Activated CD8-positive, alpha-beta memory T cell treated with anti-CD3 and anti-CD28 coated beads for 4 hours (primary cell): Measurements from ENCODE around the gene PHOX2A.

ENCODE experiments used
- DNase-seq, 2 donors: peaks; one replicate each; pipeline ENCODE4 v3.0.0-alpha.2; 2020; ENCODE audit warnings: low read depth in 2 of 2

PHOX2A gene

DNA sequence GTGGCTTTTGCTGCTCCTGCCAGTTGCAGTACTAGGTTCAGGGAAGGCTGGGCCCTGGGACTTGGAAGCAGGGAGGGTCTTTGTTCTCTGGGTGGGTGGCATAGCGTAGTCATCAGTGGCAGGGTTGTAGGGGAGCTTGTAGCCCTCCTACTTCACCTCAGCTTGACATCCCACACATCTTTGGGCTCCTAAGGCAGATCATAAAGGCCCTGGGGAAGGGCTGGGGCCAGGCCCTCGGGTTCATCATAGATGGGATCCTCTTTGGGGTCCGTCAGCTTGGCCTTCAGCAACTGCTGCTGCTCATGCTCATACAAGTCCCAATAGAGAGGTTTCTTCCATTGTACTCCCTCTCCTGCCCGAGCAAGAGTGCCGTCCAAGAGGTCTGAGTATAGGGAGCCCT lies 6.0 kb upstream of the PHOX2A start:
- DNase-seq = no peak

DNA sequence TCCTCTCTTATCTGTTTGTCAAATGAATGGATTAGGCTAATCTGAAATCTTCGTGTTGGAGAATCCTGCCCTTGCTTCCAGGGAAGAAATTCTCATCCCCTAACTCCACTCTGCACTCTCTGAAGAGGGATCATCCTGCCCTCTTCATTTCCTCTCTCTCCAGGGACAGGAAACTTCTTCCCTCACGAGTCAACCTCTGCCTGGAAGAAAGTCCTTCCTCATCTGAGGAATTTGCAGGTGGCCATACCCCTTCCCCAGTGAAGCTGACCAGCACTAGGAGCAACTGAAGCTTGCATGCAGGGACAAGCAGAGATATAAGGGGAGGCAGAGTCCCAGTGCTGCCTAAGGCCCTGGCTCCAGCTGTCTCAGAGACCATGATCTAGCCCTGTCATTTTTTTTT lies 3.6 kb upstream of the PHOX2A start:
- DNase-seq = no peak

GRCh38 chr11:72245263-72245816 lies 1.4 kb upstream of the PHOX2A start:
- no peak for DNase-seq

GRCh38 chr11:72244361-72245262 lies 636 bp upstream of the PHOX2A start:
- no peak for DNase-seq

DNA sequence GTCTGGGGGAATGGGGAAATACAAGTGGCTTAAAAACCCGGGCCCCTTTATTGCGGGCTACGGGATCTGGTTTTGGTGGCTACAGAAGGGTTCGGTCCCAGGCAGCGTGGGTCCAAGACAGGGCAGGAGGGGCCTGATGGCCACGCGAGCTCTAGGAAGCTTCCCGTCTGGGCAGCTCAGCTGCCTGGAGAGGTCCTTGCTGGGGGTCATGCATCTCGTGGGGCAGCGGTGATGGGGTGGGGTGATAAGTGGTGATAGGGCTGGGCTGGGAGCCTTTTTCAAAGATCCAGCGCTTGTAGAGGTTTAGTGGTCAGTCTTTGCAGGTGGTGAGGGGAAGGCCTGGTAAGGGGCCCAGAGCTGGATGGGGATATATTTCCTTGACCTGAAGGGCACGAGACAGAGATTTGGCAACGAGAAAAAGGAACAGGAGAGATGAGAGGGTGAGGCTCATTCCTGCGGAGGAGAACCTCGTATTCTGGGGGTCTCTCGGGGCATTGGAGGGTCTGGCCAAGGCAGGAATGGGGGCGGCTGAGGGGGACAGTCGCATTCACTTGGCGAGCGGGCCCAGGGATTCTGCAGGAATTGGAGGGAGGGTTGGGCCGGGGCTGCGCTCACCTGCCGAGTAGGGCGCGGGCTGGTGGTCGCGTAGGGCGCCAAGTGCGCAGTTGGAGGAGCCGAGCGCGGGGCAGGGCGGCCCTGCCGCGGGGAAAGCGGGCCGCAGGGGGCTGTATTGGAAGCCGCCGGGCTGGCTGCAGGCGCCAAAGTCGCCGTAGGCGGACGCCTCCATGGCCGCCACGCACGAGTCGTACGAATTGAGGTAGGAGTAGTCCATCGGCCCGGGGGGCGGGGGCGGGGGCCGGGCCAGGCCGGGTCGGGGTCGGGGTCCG lies 560 bp downstream of the PHOX2A start:
- DNase-seq = no peak

DNA sequence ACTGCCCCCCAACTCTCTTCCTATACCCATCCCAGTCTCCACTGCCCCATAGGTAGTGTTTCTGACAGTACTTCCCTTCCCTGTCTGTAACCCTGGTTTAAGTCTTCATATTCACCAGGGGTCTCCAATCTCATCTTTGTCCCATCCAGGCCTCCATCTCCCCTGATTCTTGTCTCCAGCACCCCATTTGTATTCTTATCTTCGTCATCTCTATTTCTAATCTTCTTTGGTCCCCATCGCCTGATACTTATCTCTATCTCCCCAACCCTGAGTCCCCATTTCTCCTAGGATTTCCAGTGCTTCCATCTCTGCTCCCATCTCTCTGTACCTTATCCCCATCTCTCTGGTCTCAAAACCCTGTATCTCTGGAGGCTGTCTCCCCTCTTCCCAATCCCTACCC lies 1.8 kb downstream of the PHOX2A start:
- no peak for DNase-seq

- DNase-seq = no peak
These were observed 2.6 kb downstream of the PHOX2A start for GRCh38 chr11:72241291-72241781.

DNA sequence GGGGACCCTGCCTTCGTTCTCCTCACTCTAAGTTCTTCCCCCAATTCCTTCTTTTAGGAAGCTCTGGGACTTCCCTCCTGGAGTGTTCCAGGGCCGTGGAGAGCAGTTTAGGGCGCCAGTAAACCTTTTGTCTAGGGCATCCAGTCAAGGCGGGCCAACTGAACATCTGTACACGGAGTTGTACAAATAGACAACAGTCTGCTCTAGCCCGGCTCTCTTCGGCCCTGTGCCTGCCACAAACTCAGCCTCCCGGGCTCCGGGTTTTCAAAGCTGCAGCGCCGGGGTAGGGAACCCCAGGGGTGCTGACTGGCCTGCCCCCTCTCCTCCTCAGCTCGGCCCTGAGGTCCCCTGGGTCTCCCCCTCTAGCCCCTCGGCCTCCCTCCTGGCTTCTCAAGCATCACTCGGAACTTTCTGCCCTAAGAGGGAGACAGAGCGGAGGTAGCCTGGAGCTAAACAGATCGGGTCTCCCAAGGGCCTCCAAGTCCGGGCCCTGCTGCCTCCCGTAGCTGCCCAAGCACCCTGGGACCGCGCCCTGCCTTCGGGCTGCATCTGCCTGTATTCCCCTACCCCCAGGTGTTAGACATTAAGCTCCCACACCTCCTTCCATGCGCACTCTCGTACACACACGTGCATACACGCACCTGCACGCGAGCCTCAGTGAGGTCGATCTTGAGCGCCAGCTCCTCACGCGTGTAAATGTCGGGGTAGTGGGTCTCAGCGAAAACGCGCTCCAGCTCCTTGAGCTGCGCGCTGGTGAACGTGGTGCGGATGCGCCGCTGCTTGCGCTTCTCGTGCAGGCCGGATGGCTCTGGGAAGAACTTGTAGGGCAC lies 3.3 kb downstream of the PHOX2A start:
- DNase-seq = no peak

DNA sequence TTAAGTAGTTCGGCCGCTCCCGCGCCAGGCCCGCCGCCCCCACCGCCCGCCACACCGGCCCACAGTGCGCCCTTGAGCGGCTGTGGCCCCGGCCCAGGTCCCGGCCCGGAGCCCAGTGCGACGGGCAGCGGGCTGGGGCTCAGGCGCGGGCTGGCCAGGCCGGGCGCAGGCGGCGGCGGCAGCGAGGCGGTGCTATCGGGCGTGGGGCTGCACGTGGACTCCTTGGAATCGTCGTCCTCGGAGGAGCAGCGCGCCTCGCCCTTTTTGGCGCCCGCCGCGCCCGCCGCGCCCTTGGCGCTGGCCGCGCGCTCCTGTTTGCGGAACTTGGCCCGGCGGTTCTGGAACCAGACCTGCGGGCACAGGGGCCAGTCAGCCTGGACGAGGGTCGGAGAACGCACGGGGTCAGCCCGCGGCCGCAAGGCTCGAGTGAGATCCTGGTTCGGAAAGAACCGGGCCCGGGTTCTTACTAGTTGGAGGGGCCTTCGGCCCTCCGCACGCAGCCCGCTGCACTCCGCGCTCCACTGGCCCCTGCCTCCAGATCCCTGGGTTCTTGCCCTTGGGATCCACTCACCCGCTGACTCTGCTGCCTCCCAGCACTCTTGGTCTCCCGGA lies 4.0 kb downstream of the PHOX2A start:
- DNase-seq = no peak

GRCh38 chr11:72239313-72239848 lies 4.6 kb downstream of the PHOX2A start:
- DNase-seq = no peak

DNA sequence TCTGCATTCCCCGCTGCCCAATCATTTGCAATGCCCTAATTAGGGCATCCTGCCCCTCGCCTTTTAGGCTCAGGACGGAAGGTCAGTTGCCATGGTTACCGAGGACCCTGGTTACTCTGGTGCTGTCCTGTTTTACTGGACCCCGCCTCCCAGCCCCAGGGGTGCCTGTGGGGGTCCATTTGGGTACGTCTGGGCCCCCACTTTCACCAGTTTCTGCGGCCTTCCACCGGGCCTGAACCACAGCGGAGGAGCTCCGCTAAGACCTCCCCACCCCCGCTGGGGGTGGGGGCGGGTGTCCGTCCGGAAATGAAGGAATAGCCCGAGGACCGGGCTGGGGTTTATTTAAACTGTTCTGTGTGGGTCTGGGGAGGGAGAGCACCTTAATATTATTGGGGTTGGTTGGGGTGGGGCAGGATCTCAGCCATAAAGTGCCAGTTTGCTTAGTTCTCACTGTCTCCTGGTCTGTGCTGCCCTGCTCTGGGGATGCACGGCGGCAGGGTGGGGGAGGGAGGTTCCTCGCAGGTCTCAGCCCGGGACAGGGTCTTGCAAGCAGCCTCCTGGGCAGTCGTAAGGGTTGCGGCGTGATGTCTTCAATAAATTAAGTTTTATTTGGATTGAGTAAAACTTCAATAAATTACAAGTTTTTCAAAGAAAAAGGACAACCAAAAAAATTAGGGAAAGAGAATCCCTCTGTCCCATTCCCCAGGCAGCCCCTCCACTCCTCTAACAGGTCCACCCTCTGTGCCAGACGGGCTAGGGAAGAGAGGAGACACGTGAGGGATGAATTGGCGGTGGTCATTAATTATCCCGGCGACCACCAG lies 5.3 kb downstream of the PHOX2A start:
- no peak for DNase-seq

DNA sequence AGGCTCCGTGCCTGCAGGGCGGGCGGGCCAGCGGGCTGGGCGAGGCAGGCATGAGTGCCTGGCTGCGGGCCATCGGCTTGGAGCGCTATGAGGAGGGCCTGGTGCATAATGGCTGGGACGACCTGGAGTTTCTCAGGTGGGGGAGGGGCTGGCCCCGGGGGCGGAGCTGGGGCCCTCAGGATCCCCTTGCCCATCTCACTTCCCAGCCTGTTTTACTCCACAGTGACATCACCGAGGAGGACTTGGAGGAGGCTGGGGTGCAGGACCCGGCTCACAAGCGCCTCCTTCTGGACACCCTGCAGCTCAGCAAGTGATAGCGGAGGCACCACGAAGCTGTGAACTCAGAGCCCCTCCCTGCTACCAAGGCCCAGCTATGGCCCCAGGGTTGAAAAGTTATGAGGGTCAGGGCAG lies 5.9 kb downstream of the PHOX2A start:
- no peak for DNase-seq

DNA sequence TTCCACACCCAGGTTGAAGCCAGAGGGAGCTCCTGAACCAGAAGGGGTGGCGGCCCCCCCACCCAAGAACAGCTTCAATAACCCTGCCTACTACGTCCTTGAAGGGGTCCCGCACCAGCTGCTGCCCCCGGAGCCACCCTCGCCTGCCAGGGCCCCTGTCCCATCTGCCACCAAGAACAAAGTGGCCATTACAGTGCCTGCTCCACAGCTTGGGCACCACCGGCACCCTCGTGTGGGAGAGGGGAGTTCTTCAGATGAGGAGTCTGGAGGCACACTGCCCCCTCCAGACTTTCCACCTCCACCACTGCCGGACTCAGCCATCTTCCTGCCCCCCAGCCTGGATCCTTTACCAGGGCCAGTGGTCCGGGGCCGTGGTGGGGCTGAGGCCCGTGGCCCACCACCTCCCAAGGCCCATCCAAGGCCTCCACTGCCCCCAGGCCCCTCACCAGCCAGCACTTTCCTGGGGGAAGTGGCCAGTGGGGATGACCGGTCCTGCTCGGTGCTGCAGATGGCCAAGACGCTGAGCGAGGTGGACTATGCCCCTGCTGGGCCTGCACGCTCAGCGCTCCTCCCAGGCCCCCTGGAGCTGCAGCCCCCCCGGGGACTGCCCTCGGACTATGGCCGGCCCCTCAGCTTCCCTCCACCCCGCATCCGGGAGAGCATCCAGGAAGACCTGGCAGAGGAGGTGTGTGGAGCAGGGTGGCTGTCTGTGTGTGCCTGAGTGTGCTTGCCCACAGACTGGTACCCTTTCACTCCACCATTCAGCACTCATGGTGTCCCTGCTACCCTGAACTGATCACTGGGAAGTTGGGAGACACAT lies 6.7 kb downstream of the PHOX2A start:
- DNase-seq = no peak

DNA sequence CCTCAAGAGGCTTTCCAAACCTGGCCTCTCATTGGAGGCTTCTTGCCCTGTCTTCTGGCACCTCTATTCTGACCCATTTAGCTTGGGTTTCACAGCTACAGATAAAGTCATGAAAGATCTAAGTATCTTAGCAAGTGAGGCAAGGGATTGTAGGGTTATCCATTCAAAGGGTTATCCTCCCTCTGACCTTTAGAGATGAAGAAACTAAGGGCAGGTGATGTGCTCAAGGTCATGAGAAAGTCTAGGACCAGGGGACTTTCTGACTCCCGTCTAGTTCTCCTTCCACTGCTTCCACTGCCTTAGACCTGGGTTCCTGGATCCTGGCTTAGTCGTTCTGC lies 7.2 kb downstream of the PHOX2A start:
- no peak for DNase-seq

DNA sequence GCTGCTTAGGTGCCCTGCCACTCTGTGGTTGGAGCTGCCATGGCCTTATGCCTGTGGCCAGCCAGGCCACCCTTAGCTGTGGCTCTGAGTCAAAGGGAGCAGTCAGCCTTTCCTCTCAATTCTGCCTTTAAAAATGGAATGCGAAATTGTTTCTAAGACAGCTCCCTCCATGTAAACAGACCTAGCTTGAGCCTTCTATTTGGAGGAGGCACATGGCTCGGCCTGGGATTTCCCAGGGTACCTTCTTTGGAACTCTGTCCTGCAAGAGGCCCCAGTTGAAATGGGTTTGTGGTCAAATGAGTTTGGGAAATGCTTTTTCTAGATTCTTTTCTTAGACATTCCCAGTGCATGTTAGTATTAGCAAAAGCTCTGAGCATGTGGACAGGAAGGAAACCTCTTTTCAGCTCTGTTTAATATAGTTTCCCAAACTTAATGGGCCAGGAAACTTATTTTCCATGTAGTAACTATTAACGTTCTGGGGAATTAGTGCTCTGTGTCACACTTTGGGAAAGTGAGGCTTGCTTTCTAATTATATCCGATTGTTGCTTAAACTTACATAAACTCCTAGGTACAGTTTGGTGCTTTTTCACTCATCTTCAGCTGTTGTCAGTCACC lies 7.8 kb downstream of the PHOX2A start:
- DNase-seq = no peak

GRCh38 chr11:72235351-72236057 lies 8.5 kb downstream of the PHOX2A start:
- DNase-seq = no peak

DNA sequence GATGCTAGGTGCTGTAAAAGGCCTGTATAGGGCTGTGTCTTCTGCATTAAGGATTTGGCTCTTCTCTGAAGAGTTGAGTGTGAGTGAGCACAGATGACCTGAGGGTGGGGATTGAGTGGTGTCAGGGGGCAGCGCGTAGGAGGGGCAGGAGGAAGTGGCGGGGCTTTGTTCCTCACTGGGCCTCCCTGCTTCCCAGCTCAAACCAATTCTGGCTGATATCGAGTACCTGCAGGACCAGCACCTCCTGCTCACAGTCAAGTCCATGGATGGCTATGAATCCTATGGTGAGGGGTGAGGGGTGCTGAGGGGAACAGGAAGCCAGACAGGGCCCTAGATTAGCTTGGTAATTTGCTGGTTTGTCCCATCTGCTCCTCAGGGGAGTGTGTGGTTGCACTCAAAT lies 9.1 kb downstream of the PHOX2A start:
- no peak for DNase-seq

- no peak for DNase-seq
These were observed 9.5 kb downstream of the PHOX2A start for GRCh38 chr11:72234514-72234830.
